Measurements from ENCODE around the gene RPS19. TPM values are rescaled to one million over a fixed set of nuclear protein-coding genes. Genes with fewer than 3 reads are reported as not detected.

Gene RPS19
- total RNA-seq, 4 donors from 2014 or later, result 653 to 927 (median 891) TPM

DNA sequence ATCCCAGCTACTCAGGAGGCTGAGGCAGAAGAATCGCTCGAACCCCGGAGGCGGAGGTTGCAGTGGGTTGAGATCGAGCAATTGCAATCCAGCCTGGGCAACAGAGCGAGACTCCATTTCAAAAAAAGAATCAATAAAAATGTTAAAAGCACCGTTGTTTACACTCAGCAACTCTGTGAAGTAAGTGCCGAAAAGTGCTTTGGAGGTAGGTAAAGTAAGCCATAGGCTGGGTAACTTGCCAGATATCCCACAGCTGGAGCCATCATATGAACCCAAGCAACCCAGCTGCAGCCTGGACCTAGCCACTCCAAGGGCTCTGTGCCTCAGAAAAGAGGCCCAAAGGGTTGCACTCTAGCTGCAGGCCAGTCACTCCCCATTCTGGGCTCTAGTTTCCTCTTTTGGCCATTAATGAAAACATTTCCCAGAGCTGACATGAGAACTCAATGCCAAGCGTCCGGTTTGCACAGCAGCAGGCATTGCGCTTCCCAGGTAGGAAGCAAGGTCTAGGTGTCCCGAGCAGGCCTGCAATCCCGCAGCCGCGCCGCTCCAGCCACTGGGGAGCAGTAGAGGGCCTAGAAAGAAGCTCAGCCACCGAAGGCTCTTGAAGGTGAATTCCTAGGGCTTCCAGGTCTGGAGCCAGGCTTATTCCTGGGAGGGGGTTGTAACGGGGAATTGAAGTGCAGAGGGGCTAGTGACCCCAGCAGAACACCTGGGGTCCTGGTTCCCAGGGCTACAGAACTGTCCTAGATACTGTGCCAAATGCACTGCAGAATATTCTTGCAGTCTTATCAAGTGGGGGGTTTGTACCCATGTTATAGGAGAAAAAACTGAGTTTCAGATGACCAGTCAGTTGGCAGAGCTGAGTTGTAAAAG, 13.0 kb downstream of the RPS19 start:
- TF ChIP-seq, protein P1, sequence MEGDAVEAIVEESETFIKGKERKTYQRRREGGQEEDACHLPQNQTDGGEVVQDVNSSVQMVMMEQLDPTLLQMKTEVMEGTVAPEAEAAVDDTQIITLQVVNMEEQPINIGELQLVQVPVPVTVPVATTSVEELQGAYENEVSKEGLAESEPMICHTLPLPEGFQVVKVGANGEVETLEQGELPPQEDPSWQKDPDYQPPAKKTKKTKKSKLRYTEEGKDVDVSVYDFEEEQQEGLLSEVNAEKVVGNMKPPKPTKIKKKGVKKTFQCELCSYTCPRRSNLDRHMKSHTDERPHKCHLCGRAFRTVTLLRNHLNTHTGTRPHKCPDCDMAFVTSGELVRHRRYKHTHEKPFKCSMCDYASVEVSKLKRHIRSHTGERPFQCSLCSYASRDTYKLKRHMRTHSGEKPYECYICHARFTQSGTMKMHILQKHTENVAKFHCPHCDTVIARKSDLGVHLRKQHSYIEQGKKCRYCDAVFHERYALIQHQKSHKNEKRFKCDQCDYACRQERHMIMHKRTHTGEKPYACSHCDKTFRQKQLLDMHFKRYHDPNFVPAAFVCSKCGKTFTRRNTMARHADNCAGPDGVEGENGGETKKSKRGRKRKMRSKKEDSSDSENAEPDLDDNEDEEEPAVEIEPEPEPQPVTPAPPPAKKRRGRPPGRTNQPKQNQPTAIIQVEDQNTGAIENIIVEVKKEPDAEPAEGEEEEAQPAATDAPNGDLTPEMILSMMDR (IDR thresholded peaks at IDR 0.05; ENCODE audit: low read depth), result no peak

DNA sequence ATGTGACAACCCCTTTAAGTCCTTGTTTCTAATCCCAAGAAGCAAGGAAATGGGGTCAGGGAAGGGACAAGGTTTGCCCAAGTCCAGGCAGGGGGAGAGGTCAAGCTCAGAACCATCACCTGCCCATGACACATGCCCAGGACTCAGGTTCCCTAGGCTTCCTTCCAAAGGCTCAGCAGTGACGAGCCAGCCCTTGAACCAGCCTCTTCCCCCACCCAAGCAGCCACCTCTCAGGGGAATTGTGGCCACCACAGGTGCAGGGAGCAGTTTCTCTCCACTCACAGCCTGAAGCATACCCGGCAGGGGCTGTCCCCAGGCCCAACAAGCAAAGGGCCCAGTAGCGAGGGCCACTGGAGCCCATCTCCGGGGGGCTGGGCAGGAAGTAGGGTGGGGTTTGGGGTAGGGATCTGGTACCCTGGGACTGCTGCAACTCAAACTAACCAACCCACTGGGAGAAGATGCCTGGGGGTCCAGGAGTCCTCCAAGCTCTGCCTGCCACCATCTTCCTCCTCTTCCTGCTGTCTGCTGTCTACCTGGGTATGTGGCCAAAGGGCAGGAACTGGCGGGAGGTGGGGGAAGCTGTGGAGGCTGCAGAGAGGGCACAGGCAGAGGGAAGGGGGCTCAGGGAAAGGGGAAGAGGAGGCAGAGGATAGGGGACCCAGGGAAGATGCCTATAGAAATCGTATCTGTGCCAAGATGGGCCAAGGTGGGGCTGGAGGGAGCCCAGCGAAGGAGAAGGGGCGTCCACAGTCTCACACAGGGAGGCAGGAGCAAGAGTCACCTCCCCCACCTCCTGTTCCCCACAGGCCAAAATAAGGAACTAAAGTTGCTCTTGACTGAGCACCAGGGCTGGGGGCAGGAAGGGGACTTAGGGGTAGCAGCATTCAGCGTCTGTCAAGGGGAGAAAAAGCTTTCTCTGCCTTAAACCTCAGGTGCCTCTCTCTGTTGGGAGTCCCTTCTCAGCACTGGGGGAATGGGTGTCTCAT, 17.1 kb downstream of the RPS19 start, which contains the start of gene CD79A:
Gene CD79A (plus strand): TSS at position 433 of the 986 bp plus-strand sequence. CDS start 26 bp downstream, at position 459.
- TF ChIP-seq, protein P1 (IDR thresholded peaks at IDR 0.05; ENCODE audit: low read depth), result no peak

DNA sequence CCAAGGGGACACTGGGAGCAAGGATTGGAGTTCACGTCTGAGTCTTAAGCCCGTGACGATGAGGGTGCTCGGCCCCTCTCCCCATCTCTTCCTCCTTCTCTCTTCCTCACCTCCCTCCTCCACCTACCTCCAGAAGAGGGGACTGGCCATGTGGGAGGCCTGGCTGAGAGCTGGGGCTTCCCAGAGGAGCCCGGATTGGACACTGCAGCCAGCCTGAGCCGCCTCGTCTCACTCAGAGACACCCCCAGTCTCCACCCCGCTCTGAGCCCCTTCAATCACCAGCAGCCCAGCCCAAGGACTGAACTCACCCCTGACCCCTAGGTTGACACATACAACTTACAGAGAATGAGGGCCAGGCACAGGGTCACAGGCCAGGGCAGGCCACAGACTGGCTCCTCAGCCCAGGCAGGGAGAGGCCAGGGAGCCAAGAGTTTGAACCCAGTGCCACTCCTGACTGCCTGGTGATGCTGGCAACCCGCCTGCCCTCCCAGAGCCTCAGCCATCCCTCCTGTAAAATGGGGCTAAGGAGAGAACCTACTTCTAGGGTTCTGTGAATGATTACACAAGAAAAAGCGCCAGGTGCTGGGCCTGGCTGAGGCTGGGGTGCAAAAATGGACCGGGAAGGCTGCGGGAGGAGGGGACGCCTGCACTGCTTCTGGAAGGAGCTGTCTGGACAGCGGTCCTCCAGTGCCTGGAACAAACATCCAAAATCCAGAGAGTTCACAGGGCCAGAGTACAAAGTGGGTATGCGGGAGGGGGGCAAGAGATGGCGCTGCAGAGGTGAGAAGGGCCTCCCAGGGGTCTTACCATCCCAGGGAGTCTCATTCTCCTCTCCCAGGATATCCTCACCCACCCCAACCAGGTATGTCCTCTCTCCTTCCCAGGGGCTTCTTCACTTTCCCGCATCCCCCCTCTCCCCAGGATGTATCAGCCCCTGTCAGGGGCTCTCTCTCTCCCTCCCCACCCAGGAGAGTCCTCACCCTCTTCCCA, 18.2 kb downstream of the RPS19 start:
- TF ChIP-seq, protein P1 (IDR thresholded peaks at IDR 0.05; ENCODE audit: low read depth), result no peak

DNA sequence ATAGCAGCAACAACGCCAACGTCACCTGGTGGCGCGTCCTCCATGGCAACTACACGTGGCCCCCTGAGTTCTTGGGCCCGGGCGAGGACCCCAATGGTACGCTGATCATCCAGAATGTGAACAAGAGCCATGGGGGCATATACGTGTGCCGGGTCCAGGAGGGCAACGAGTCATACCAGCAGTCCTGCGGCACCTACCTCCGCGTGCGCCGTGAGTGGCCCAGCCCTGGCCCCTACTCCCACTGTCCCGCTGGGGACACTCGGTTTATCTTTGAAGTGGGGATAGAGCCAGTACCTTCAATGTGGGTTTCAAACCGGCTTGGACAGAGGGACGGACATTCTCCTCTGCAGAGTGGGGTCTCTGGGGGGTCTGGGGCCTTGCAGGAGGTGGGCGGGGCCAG, 19.0 kb downstream of the RPS19 start:
- TF ChIP-seq, protein P1 (IDR thresholded peaks at IDR 0.05; ENCODE audit: low read depth), result no peak

DNA sequence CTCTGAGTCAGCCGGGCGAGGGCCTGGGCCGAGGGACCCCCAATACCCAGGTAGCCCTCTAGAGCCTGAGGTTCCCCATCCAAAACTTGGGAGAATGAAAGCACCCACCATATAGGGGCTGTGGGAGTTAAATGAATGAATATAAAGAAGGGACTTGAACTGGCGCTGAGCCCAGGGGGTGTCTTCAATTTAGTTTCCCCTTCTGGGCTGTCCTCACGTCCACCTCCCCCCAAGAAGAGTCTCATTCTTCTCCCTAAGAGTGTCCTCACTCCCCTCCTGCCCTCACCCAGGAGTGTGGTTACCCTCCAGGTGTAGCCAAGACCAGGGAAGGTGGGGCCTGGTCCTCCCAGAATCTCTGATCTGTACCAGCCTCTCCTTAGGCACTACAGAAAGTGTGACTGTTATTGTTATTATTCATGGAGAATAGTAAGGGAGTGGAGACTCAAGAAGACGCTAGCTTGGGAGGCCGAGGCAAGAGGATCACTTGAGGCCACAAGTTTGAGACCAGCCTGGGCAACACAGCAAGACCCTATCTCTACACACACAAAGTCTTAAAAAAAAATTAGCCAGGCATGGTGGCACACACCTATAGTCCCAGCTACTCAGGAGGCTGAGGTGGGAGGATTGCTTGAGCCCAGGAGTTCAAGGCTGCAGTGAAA, 19.7 kb downstream of the RPS19 start:
- TF ChIP-seq, protein P1 (IDR thresholded peaks at IDR 0.05; ENCODE audit: low read depth), result no peak

DNA sequence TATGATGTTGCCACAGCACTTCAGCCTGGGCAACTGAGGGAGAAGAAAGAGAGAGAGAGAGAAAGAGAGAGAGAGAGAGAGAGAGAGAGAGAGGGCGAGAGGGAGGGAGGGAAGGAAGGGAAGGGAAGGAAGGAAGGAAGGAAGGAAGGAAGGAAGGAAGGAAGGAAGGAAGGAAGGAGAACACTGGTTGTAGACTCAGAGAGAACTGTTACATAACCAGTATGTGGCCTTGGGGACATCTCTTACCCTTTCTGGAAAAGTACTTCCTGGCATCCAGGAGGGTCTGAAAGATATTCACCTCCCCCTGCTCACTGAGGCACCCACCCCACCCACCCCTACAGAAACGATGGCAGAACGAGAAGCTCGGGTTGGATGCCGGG, 20.3 kb downstream of the RPS19 start:
- TF ChIP-seq, protein P1 (IDR thresholded peaks at IDR 0.05; ENCODE audit: low read depth), result no peak

Measured in subcutaneous adipose tissue (tissue), 4 donors.